Muscle layer of colon (tissue), 2 donors: Measurements from ENCODE around the gene ITIH3.

ENCODE experiments used
- H3K27ac ChIP-seq: one replicate; pipeline ENCODE4 v1.7.0; 2013; ENCODE audit warnings: low read depth, mild to moderate bottlenecking, low read length, moderate library complexity
- H3K27me3 ChIP-seq, 2 donors: one replicate each; pipeline ENCODE4 v1.7.0; 2013; ENCODE audit warnings: low read length in 2 of 2, mild to moderate bottlenecking in 2 of 2; ENCODE audit not compliant: insufficient read depth in 2 of 2, control insufficient read depth in 1 of 2
- H3K36me3 ChIP-seq: one replicate; pipeline ENCODE4 v1.7.0; 2013; ENCODE audit warnings: mild to moderate bottlenecking, low read length; ENCODE audit not compliant: insufficient read depth
- H3K4me1 ChIP-seq: one replicate; pipeline ENCODE4 v1.7.0; 2013; ENCODE audit warnings: mild to moderate bottlenecking, low read length; ENCODE audit not compliant: insufficient read depth
- H3K4me3 ChIP-seq, 2 donors: one replicate each; pipeline ENCODE4 v1.7.0; 2013; ENCODE audit warnings: low read length in 2 of 2, low read depth in 1 of 2, mild to moderate bottlenecking in 1 of 2, moderate library complexity in 1 of 2
- H3K9ac ChIP-seq: one replicate; pipeline ENCODE4 v1.7.0; 2013; ENCODE audit warnings: low read length
- H3K9me3 ChIP-seq: one replicate; pipeline ENCODE4 v1.7.0; 2013; ENCODE audit warnings: mild to moderate bottlenecking, low read length
- donor health status: abdominal sarcoma.
- donor health status: Adenocarcinoma of cecum.

Gene ITIH3

DNA sequence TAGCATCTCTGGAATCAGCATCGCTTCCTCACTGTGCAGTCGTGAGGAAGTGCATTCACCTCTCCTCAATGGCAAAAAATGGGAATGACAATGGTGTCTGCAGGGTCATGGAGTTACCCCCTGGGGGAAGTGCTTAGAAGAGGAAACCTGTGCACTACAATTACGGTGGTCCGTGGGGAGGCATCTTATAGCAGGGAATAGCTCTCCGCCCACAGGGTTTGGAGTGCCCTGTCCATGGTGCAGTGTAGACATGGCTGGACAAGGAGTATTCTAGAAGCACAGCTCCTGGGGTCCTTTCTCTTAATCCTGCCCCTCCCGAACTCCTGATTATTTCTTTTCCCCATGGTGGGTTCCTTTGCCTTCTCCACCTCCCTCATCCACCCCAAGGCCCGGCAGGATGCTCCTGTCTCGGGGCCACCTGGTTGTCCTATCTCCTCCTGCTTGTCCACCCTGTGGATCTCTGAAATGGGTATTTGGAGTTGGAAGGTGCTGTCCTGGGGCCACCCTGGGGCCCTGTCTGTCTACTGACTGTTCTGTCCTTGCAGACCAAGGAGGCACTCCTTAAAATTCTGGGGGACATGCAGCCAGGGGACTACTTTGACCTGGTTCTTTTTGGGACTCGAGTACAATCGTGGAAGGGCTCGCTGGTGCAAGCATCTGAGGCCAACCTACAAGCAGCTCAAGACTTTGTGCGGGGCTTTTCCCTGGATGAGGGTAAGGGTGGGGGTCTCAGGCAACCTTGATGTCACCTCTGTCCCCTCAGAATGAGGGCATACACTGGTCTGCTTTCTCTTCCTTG is 12.0 kb upstream of the ITIH3 start:
- H3K27me3 ChIP-seq: no peaks in the 10 kb centered on the region
- H3K9ac ChIP-seq: no peak overlapping the region
- H3K4me1 ChIP-seq: no peaks in the 10 kb centered on the region
- no peaks in the 10 kb centered on the region for H3K9me3 ChIP-seq
- H3K36me3 ChIP-seq: no peaks in the 10 kb centered on the region
- no peak overlapping the region for H3K27ac ChIP-seq
- H3K4me3 ChIP-seq: no peak overlapping the region

DNA sequence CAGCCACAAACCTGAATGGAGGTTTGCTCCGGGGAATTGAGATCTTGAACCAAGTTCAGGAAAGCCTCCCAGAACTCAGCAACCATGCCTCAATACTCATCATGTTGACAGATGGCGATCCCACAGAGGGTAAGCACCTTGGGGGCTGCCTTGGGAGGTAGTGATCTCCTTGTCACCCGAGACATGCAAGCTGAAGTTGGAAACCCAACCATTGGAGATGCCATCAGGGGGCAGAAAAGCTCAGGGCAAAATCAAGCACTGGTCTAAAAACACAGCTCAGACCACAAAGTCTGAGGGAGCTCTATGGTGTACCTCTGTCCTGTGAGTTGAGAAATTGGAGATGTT is 11.4 kb upstream of the ITIH3 start:
- Histone ChIP-seq H3K36me3 (no peaks in the 10 kb centered on the region), H3K27me3 (no peaks in the 10 kb centered on the region), H3K9me3 (no peaks in the 10 kb centered on the region), H3K4me3 (no peak overlapping the region), H3K27ac (no peak overlapping the region), H3K9ac (no peak overlapping the region), H3K4me1 (no peaks in the 10 kb centered on the region)

DNA sequence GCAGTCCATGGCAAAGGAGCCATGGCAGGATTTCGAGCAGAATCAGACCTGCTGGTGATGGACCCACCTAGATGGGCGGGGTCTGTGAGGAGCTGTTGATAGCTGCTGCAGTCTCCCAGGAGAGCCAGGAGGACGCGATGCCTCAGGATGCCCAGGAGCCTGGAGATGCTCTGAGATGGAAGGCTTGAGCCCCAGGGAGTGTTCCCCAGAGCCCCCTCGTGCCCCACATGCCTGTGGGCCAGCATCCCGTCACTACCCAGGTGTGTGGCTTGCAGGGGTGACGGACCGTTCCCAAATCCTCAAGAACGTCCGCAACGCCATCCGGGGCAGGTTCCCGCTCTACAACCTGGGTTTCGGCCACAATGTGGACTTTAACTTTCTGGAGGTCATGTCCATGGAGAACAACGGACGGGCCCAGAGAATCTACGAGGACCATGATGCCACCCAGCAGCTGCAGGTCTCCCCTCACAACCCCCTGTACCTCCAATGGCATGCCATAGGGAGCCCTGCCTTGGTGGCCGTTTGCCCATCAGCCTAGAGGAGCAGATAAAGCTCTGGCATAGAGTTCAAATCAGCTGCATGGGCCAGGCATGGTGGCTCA is 10.5 kb upstream of the ITIH3 start:
- H3K27ac ChIP-seq: no peak overlapping the region
- no peak overlapping the region for H3K9ac ChIP-seq
- no peaks in the 10 kb centered on the region for H3K27me3 ChIP-seq
- no peaks in the 10 kb centered on the region for H3K36me3 ChIP-seq
- H3K4me3 ChIP-seq: no peak overlapping the region
- no peaks in the 10 kb centered on the region for H3K9me3 ChIP-seq
- no peaks in the 10 kb centered on the region for H3K4me1 ChIP-seq

DNA sequence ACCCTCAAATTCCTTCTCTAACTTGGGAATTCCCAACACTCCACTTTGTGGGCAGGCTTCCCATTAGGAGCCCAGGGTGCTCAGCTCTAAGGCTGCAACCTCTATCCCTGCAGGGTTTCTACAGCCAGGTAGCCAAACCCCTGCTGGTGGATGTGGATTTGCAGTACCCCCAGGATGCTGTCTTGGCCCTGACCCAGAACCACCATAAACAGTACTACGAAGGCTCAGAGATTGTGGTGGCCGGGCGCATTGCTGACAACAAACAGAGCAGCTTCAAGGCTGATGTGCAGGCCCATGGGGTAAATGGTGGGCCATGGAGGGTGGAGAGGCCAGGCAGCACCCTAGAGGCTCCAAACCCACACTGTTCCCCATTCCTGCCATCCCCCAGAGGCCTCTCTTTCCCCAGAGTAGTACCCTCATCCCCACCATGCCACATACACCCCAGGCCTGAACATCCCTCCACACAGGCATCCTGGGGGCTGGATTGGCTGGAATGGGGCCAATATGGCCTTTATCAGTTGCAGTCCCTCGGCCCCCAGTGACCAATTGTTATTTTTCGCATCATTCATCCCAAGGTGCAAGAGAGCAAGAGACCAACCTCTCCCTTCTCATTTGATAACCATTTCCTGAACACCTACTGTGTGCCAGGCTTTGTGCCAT is 9.5 kb upstream of the ITIH3 start:
- Histone ChIP-seq H3K27me3 (no peaks in the 10 kb centered on the region), H3K9me3 (no peaks in the 10 kb centered on the region), H3K4me1 (no peaks in the 10 kb centered on the region), H3K27ac (no peak overlapping the region), H3K4me3 (no peak overlapping the region), H3K9ac (no peak overlapping the region), H3K36me3 (no peaks in the 10 kb centered on the region)

DNA sequence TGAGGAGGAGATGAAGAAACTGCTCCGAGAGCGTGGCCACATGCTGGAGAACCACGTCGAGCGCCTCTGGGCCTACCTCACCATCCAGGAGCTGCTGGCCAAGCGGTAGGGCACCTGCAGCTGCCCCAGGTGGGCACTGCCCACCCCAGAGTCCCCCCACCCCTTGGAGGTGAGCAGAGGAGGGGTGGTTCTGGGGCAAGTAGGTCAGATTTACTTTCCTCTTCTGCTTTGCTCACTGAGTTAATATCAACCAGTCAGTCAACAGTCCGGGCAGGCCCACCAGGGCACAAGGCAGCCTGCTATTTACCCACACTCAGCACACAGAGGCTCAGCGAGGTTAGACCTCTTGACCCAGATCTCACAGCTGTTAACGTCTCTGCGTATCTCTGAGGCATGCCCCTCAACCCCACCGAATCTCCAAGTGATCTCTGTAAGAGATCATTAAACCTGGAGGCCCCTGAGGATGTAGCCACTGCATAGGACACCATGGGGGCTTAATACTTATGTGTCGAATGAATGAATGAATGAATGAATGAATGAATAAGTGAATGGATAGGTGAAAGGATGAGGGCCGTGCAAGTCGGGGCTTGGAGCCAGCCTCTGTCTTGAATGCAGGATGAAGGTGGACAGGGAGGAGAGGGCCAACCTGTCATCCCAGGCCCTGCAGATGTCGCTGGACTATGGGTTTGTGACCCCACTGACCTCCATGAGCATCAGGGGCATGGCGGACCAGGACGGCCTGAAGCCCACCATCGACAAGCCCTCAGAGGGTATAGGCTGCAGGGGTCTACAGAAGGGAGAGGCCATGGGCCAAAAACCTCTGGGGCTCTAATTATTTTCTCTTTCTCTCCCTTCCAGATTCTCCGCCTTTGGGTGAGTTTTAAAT is 8.0 kb upstream of the ITIH3 start:
- H3K9me3 ChIP-seq: no peaks in the 10 kb centered on the region
- no peaks in the 10 kb centered on the region for H3K27me3 ChIP-seq
- H3K27ac ChIP-seq: no peak overlapping the region
- no peaks in the 10 kb centered on the region for H3K36me3 ChIP-seq
- no peak overlapping the region for H3K4me3 ChIP-seq
- H3K9ac ChIP-seq: no peak overlapping the region
- no peaks in the 10 kb centered on the region for H3K4me1 ChIP-seq

DNA sequence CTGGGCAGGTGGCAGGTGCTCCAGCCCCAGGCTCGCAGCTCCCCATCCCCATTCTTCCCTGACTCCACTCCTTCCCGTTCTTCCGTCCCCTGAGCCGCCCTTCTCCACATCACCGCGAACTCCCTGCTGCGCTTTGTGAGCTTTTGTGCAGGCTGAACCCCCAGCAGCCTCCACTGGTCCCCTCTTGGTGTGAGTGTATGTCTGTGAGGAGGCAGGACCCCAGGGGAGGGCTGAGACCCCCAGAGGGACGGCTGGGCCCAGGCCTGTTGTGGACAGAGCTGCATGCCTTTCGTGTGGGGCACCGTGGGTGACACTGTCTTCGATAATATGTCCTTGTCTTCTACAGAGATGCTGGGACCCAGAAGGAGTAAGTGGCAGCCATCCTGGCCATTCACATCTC is 7.3 kb upstream of the ITIH3 start:
- Histone ChIP-seq H3K9me3 (no peaks in the 10 kb centered on the region), H3K27me3 (no peaks in the 10 kb centered on the region), H3K4me1 (no peaks in the 10 kb centered on the region), H3K27ac (no peak overlapping the region), H3K9ac (no peak overlapping the region), H3K36me3 (no peaks in the 10 kb centered on the region), H3K4me3 (no peak overlapping the region)

DNA sequence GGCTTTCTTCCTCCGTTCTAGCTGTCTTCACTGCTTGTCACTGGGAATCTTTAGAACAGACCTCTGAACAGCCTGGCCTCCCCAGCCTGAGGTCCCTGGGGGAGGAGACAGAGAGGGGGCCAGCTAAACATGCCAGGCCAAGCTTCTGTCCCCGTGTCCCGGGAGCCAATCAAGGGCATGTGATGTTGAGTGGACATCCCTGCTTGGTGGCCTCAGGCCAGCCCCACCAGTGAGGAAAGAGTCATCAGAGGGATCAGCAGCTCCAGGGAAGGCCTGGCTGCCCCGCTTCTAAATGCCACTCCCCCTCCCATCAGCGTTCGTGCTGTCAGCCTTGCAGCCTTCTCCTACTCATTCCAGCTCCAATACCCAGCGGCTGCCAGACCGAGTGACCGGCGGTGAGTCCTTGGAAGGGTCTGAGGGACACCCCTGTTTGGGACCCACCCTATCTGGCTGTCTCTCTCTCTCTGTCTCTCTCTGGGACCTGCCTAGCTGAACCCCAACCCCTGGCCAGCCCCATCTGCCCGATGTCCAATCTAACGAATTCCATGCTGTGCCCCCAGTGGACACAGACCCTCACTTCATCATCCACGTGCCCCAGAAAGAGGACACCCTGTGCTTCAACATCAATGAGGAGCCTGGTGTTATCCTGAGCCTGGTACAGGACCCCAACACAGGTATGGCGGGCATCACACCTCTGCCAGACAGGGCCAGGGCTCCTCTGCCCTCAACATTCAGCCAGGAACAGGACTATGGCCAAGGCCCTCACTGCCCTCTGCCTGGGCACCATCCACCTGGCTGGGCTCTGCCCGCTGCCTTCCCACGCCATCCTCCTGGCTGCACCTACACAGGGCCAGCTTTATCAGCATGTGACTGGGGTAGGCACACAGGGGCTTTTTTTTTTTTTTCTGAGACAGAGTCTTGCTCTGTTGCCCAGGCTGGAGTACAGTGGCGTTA is 6.6 kb upstream of the ITIH3 start:
- no peak overlapping the region for H3K9ac ChIP-seq
- H3K4me1 ChIP-seq: no peaks in the 10 kb centered on the region
- no peaks in the 10 kb centered on the region for H3K36me3 ChIP-seq
- no peak overlapping the region for H3K27ac ChIP-seq
- H3K27me3 ChIP-seq: no peaks in the 10 kb centered on the region
- no peaks in the 10 kb centered on the region for H3K9me3 ChIP-seq
- no peak overlapping the region for H3K4me3 ChIP-seq

DNA sequence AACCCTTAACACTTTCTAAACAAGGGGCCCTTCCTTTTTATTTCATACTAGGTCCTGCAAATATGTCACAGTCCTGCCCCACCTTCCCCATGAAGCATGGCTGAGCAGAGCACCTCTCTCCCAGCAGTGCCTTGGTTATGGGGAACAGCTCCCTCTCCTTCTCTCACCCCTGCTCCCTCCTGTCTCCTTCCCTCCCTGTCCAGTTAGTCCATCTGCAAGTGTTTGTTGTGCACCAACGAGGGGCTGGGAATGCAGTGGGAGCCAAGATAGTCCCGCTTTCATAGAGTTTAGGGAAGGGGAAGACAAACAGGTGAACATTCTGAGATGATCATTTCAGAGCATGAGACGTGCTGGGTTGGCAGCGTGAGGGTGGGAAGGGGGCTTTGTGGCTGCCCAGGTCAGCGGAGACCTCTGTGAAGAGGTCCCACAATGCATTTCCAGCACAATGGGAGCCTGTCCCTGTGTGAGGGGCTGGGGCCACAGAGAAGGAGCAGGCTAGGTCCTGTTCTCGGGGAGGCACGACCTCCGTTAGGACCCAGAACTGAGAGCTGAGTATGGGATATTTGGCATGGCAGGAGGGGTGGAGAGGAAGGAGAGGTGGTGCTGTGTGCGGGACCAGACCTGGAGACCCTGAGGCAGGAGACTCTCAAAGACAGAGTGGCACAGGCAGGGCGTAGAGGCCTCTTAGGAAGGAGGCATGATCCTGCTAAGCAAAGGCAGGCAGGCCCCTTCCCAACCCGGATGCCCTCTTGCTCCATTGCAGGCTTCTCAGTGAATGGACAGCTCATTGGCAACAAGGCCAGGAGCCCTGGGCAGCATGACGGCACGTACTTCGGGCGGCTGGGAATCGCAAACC is 5.5 kb upstream of the ITIH3 start:
- H3K4me1 ChIP-seq: no peaks in the 10 kb centered on the region

DNA sequence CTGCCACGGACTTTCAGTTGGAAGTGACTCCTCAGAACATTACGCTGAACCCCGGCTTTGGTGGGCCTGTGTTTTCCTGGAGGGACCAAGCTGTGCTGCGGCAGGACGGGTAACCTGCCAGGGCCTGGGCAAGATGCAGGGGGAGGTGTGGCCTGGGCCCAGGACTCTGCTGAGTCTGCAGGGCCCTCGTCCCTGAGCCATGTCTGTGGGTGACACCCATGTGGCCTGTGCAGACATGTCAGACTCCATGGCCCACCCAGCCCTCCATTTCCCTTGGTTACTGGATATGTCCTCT is 4.9 kb upstream of the ITIH3 start:
- H3K4me1 ChIP-seq: no peaks in the 10 kb centered on the region
- no peaks in the 10 kb centered on the region for H3K36me3 ChIP-seq
- H3K27me3 ChIP-seq: no peaks in the 10 kb centered on the region
- H3K9me3 ChIP-seq: no peaks in the 10 kb centered on the region
- H3K4me3 ChIP-seq: no peak overlapping the region
- no peak overlapping the region for H3K9ac ChIP-seq
- no peak overlapping the region for H3K27ac ChIP-seq

More for the DNA sequence above, 5.5 kb upstream of the ITIH3 start:
- Histone ChIP-seq H3K27me3 (no peaks in the 10 kb centered on the region), H3K9ac (no peak overlapping the region), H3K36me3 (no peaks in the 10 kb centered on the region), H3K4me3 (no peak overlapping the region), H3K9me3 (no peaks in the 10 kb centered on the region), H3K27ac (no peak overlapping the region)

DNA sequence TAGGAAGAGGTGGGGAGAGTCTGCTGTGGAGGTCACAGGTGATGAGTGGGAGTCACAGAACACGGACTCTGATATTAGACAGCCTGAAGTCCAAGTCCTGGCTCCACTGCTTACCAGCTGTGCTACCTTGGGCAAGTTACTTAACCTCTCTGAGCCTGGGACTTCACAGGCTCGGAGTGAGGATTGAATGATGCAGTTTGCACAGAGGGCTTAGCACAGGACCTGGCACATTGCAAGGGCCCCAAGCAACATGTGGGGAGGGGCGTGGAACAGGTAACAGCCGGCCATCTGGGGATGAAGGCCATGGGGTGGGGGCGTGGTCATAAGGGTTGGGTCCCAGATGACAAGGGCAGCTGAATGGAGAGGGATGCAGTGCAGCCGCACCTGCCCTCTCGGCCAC is 4.3 kb upstream of the ITIH3 start:
- H3K27ac ChIP-seq: no peak overlapping the region
- H3K9me3 ChIP-seq: no peaks in the 10 kb centered on the region
- no peaks in the 10 kb centered on the region for H3K36me3 ChIP-seq
- H3K27me3 ChIP-seq: no peaks in the 10 kb centered on the region
- H3K9ac ChIP-seq: no peak overlapping the region
- H3K4me1 ChIP-seq: no peaks in the 10 kb centered on the region
- no peak overlapping the region for H3K4me3 ChIP-seq
